GM04503 (cell line): ENCODE measurements around the gene MOG.

Source experiments
- DNase-seq: peaks from one replicate; pipeline ENCODE4 v3.0.0-alpha.2; 2012; ENCODE audit warnings: low read depth

MOG gene

DNA sequence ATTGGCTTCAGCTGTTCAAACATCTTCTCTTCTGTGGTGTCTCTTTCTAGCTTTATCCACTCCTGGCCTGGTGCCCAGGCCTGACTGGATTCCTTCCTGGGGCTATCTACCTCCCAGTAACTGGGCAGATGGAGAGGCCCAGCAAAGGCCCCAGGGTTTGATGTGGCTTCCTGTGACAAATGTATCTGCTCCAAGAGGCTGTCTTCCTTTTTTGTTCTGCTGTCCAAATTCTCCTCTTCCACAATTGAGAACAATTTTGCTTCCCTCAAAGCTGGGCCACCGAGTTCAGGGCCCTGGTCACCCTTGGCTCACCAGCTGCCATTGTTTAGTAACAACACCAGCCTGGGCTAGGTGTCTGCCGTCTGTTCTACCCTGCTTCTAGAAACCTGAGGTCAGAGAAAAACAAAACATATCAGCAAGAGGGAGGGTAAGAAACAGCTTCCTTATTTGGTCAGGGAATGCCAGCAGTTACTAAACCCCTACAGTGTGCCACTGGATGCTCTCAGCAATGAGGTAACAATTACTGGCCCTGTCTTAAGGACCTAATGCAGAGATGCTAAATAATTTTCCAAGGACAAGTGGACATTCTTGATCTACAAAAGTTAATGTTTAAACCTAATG lies 20.2 kb downstream of the MOG start:
- DNase-seq: peak; percentile 6

- no peak for DNase-seq
Measured at GRCh38 chr6:29678114-29678513, 21.2 kb downstream of the MOG start.

- DNase-seq: no peak
Measured at GRCh38 chr6:29679962-29680361, 23.1 kb downstream of the MOG start.

GRCh38 chr6:29680416-29680815 lies 23.5 kb downstream of the MOG start:
- no peak for DNase-seq

DNA sequence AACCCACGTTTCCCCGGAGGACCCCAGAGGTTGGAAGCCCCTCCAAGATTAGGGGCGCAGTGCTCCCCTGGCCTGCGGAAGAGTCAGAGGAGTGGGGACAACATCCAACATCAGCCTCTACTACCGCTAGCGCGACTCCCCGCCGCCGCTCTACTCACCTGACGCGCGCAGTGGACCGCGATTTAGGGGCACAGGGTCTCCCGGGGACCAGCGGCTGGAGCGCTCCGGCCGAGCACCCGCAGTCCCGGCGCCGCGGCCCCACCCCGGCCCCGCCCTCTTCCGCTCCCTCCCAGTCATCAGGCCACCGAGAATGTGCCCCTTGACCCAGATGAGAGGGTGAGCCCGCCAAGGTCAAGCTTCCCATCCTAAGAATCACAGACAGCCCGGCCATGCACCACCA lies 24.0 kb downstream of the MOG start, which contains the start of gene ZFP57:
ZFP57 (minus strand) TSS at position 249 of the 400 bp plus-strand sequence. CDS start 4,149 bp downstream, outside the sequence.
- no peak for DNase-seq

DNA sequence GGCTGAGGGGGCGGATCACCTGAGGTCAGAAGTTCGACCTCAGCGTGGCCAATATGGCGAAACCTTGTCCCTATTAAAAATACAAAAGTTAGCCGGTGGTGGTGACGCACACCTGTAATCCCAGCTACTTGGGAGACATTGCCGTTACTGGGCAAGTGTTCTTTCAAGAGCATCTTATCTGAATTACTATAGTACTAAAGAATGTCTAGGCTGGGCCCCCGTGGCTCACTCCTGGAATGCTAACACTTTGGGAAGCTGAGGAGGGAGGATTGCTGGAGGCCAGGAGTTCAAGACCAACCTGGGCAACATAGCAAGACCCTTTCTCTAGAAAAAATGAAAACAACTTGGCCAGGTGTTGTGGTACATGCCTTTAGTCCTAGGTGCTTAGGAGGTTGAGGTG lies 24.9 kb downstream of the MOG start:
- DNase-seq: no peak

- no peak for DNase-seq
Measured at GRCh38 chr6:29685718-29686326, 28.9 kb downstream of the MOG start.

- no peak for DNase-seq
Measured at GRCh38 chr6:29694637-29695036, 37.7 kb downstream of the MOG start.

GRCh38 chr6:29696147-29697125 lies 39.5 kb downstream of the MOG start:
- DNase-seq: no peak

GRCh38 chr6:29702519-29703103 lies 45.7 kb downstream of the MOG start:
- DNase-seq: no peak

- DNase-seq: peak; percentile 11
Measured at GRCh38 chr6:29705389-29706231, 48.7 kb downstream of the MOG start.

DNA sequence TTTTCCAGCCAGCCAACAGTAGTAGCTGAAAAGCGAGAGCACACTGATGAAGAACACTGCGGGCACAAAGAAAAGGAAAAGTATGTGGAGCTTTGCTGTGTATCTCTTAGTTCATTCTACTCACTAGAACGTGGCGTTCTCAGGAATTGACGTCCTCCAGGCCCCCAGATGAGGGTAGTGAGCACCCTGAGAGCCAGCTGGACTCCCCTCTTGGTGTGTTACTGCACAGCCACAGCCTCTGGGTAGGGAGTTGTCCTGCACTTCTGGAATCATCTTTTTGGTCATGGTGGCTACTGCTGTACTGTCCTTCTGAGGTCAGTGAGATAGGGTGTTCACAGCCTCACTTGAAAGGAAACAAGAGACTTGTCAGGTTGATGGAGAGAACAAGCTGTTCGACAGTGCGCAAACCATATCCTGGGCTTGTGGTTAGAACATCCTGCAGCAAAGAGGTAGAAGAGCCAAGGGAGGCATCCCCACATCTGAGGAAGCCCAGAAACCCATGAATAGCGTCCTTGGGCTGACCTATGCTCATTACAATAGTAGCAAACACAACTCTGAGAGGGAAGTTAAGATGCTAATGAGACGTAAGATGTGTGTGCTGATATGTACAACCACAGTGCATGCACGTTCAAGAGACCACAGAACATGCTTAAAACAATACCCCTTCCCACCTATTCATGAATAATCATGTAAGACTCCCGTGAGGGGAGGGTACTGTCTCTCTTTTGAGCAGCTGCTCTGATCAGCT lies 51.7 kb downstream of the MOG start:
- DNase-seq: no peak

DNA sequence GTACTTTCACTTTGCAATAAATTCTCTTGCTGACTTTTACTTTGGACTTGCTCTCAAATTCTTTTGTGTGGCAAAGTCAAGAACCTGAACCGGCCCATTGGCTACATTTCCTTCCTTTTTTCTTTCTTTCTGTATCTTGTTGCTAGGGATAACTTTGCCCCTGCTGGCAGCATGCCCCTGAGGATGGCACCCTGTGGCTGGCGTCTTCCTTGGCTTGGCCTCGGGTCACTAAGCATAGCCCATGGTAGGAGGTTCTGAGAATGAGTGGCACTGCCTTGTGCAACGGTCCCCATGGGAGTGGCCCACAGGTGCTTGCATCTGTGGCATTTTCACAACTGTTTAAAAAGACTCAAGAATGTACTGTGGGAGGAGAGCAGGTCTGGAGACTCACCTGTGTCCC lies 52.3 kb downstream of the MOG start:
- DNase-seq: no peak

- no peak for DNase-seq
Measured at GRCh38 chr6:29710281-29710941, 53.5 kb downstream of the MOG start.

DNA sequence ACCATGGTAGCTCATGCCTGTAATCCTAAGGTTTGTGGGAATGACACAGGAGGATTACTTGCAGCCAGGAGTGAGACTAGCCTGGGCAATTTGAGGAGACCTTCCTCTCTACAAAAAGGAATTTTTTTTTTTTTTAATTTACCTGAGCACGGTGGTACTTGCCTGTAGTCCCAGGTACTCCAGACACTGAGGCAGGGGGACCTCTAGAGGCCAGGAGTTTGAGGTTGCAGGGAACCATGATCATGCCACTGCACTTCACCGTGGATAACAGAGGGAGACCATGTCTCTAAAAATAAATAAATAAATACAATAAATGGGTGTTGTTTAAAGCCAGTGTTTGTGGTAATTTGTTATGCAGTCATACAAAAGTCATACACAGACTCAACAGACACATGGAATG lies 64.0 kb downstream of the MOG start:
- DNase-seq: no peak
